Tongue (tissue), 2 donors: ENCODE results near the gene MRPS26. TPM values are rescaled to one million over a fixed set of nuclear protein-coding genes. Genes with fewer than 3 reads are reported as not detected.
"Not testable (repeated sequence)": the region's sequence is repeated elsewhere in the genome, so short reads cannot be mapped to it uniquely, and the experiment has no call there.

ENCODE experiments used
- DNase-seq: peaks from one replicate; pipeline ENCODE4 v3.0.0-alpha.2; 2015
- total RNA-seq: library from RNA; depleted of rRNA; stranded (reverse); fragments of >200 nt; gene quantifications from one replicate; pipeline ENCODE4 v1.2.3, GENCODE V29; 2014

Gene MRPS26
- 32.1 TPM for total RNA-seq

- DNase-seq, result peak; percentile 95
Measured at GRCh38 chr20:3045816-3046676, at the start of gene MRPS26. Gene MRPS26, plus strand, starts transcription at chr20:3046052. Its CDS starts 17 bp downstream, at chr20:3046069.

- DNase-seq, result no peak
Measured at GRCh38 chr20:2998728-2999127, 47.1 kb upstream of the MRPS26 start.

GRCh38 chr20:3000852-3001523 lies 44.9 kb upstream of the MRPS26 start:
- peak; percentile 82 for DNase-seq

DNA sequence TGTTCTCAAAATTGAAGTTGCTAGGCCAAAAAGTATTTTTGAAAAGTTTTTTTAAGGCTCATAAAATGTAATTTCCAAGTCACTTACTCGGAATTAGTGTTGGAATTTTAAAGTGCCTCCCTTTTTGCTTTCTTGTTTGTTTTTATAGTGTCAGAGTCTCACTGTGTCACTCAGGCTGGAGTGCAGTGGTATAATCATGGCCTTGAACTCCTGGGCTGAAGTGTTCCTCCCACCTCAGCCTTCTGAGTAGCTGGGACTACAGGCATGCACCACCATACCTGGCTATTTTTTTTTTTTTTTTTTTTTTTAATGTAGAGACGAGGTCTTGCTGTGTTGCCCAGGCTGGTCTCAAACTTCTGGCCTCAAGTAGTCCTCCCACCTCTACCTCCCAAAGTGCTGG lies 42.4 kb upstream of the MRPS26 start:
- no peak for DNase-seq

DNA sequence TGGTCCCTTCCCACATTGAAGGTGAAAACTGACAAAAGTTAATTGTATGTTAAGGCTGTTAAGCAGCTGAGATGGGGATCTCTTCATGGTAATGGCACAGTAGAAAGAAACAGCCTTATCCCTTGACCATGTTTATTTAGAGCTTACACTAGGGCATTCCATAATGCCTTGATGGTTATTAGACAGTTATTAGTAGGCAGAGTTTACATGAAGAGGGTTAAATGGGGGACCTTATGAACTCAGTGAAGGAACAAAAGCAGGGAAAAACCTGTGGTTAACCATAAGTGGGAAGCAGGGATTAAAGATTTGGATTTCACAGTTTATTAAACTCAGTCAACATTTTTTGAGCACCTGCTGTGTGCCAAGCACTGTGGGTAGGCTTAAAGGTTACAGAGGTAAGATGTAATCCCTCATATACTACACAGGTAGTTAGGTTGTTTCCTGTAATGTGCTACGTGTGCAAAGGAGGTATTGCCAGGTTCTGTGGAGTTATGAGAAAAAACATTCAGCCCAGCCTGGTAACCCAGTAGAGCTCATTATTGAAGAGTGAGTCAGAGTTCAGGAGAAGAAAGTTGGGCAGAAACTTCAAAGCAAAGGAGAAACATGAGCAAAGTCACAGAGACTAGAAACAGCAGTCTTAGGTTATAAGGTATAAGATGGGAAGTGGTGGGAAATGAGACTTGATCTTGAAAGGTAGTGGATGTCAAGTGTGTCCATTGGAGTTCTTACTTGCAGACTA lies 34.7 kb upstream of the MRPS26 start:
- no peak for DNase-seq

DNA sequence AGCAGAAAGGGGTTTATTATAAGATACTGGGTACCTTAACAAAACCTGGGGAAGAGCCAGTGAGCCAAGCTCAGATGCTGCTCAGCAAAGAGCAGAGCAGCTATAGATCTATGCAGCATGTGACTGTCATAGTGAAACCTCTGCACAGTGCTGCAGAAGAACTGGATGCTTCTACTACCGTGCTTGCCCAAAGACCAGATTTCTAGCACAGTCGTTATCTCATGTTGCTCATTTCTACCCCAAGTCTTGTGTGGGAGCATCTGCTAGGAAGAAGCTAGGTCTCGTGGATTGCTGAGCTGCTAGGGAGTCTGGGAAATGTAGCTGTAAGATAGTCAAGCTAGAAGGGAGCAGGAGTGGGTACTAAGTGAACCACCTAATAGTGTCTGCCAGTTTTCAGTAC lies 34.1 kb upstream of the MRPS26 start:
- DNase-seq, result no peak

GRCh38 chr20:3013771-3014170 lies 32.1 kb upstream of the MRPS26 start:
- DNase-seq, result no peak

GRCh38 chr20:3014179-3014578 lies 31.7 kb upstream of the MRPS26 start:
- no peak for DNase-seq

DNA sequence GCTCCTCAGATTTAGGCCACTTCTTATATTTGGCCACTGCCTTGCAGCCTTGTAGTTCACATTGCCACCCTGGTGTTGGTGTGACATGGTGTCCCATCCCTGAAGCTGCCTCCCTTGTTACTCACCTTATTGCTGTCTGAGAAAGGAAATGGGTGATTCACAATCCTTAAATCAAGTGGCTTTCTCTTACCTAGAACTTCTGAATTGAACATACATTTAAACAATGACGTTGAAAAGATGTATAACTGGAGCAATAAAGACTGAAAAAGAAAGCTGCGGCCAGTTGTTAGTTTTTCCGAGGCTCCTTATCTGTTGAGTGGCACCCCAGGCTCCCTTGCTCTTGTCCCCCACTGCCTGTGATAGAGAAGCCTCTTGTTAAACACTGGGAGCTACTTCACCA lies 31.2 kb upstream of the MRPS26 start:
- DNase-seq, result no peak

DNA sequence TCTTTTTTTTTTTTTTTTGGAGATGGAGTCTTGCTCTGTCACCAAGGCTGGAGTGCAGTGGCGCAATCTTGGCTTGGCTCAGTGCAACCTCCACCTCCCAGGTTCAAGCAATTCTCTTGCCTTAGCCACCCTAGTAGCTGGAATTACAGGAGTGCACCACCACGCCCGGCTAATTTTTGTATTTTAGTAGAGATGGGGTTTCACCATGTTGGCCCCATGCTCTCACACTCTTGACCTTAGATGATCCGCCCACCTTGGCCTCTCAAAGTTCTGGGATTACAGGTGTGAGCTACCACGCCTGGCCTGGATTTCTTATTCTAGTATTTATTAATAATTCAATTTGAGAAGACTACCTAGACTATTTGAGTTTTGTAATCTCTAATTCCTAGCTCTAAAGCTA lies 30.6 kb upstream of the MRPS26 start:
- not testable (repeated sequence) for DNase-seq

DNA sequence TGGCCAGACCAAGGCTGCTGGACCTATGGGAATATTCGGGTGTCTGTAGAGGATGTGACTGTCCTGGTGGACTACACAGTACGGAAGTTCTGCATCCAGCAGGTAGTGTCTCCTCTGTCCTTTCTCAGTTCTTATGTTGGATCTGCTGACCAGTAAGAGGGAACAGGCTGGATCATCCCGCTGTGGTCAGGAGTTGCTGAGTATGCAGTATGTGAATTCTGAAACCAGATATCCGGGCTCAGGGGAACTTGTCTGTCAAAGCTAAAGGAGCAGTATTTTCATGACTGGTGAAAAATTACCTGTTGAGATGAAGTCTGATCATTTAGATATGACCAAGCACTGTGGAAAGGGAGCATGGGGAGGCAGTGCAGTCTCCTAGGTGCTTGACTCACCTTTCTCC lies 24.5 kb upstream of the MRPS26 start:
- no peak for DNase-seq

DNA sequence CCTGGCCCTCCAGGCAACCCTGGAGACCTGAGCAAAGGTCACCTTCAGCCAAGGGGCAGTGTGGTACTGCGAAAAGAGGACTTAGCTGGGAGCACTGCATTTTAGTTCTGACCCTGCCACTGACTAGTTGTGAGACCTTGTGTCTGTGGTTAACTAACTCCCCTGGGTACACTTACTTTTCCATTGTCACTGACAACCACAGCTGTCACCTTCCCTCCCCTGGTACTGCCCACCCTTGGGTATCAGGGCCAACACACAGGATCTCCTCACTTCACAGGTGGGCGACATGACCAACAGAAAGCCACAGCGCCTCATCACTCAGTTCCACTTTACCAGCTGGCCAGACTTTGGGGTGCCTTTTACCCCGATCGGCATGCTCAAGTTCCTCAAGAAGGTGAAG lies 24.1 kb upstream of the MRPS26 start:
- no peak for DNase-seq

DNA sequence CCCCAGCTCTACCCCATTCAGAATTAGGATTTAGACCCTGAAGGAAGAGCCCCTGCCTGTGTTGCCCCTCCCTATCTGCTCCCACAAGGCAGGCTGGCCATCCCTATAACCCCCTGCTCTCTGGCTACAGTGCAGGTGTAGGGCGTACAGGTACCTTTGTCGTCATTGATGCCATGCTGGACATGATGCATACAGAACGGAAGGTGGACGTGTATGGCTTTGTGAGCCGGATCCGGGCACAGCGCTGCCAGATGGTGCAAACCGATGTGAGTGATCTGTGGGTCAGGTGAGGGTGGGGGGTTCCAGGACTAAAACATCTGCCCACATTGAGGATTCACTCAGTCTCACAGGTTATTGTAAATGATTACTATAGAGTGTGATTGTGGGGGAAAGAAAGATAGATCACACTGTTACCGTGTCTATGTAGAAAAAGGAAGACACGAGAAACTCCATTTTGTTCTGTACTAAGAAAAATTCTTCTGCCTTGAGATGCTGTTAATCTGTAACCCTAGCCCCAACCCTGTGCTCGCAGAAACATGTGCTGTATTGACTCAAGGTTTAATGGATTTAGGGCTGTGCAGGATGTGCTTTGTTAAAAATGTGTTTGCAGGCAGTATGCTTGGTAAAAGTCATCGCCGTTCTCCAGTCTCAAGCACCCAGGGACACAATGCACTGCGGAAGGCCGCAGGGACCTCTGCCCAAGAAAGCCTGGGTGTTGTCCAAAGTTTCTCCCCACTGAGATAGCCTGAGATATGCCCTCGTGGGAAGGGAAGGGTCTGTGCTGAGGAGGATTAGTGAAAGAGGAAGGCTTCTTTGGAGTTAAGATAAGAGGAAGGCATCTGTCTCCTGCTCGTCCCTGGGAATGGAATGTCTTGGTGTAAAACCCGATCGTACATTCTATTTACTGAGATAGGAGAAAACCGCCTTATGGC lies 23.0 kb upstream of the MRPS26 start:
- not testable (repeated sequence) for DNase-seq

DNA sequence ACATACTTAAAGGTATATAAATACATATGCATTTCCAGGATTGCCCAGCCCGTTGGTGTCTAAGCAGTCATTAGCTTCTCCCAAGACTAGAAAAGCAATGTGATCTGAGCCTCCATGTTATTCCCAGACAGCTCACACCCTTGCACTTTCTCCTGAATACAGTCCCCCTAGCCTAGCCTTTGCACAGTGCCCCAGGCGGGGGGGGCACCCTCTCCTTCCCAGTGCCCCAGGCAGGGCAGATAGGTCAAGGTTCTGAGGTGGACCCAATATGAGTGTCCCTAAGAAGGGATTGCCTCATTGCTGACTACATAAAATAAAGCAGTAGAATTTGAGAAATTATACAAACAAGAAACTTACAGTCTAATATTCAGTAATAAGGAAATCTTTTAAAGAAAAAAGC lies 17.9 kb upstream of the MRPS26 start:
- DNase-seq, result no peak

- DNase-seq, result no peak
Measured at GRCh38 chr20:3031524-3032147, 14.2 kb upstream of the MRPS26 start.

DNA sequence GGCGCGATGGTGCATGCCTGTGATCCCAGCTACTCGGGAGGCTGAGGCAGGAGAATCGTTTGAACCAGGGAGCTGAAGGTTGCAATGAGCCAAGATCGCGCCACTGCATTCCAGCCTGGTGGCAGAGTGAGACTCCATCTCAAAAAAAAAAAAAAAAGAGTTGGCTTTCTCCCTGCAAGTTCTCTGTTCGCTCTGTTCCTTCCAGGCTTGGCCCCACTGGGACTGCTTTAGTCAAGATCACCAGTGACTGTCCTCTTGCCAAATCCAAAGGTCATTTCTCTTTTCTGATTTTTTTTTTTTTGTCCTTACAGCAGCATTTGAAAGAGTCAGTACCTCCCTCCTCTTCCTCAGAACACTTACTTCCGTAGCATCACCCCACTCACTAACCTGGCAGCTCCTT lies 13.2 kb upstream of the MRPS26 start:
- DNase-seq, result no peak

GRCh38 chr20:3037654-3038053 lies 8.2 kb upstream of the MRPS26 start:
- DNase-seq, result no peak

- DNase-seq, result no peak
Measured at GRCh38 chr20:3038454-3038853, 7.4 kb upstream of the MRPS26 start.

- DNase-seq, result no peak
Measured at GRCh38 chr20:3039426-3039825, 6.4 kb upstream of the MRPS26 start.

GRCh38 chr20:3040086-3040485 lies 5.8 kb upstream of the MRPS26 start:
- DNase-seq, result no peak

DNA sequence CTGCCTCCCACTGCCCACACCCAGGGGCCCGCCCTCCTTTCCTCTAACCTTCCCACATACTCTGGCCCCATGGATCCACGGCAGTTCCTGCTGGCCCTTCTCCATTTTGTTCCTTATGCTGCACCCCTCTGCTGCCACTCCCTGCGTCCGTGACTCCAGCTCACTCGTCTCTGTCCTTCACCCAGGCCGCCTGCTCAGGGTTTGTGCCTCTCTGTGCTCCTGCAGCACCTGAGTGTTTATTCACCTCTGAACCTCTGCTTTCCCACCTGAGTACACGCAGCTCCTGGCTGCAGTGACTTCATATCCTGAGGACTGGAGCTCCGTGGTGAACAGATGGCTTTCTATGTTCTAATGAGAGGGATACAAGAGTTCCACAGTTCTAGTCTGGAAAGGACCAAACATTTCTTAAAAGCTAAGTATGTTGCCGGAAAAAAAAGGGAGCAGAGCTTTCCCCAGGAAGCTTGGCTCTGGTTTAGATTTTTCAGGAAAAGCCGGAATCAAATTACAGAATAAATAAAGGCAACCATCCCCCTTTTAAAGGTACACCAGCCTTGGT lies 3.9 kb upstream of the MRPS26 start:
- DNase-seq, result peak; percentile 67
